Activated gamma-delta T cell (primary cell): Measurements from ENCODE around the gene SATB2.

Experiments used
- DNase-seq: peaks from one replicate; lab custom pipeline; 2025; lab: John Stamatoyannopoulos, UW

Gene SATB2

GRCh38 chr2:199257261-199258224, 200.2 kb downstream of the SATB2 start:
- no peak for DNase-seq

- DNase-seq, result no peak
Measured at GRCh38 chr2:199230091-199230490, 227.6 kb downstream of the SATB2 start.

- no peak for DNase-seq
Measured at GRCh38 chr2:199228887-199229819, 228.6 kb downstream of the SATB2 start.

GRCh38 chr2:199223791-199224190, 233.9 kb downstream of the SATB2 start:
- no peak for DNase-seq

- DNase-seq, result no peak
Measured at GRCh38 chr2:199220920-199221319, 236.8 kb downstream of the SATB2 start.

GRCh38 chr2:199219551-199219950, 238.2 kb downstream of the SATB2 start:
- DNase-seq, result no peak
